ENCODE results near the gene PHYHD1.

DNA sequence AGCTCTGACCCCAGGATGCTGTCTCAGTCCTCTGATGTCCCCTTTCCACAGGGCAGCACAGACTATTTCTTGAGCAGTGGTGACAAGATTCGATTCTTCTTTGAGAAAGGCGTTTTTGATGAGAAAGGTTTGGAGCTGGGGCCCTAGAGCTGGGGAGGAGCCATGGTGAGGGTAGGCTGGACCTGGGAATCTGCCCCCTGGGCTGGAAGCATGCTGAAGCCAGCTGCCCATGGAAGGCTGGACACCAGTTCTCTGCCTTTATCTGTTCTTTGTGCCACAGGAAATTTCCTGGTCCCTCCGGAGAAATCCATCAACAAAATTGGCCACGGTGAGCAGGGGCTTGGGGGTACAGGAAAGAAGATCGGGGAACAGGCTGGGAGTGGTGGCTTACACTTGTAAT, 12.9 kb downstream of the PHYHD1 start:
- TF ChIP-seq CTCF (IDR thresholded peaks at IDR 0.05) (no peak), POLR2A (IDR thresholded peaks at IDR 0.05) (no peak)
